Retinal pigment epithelial cell (primary cell): ENCODE measurements around the gene CUTA.
A peak's percentile ranks its signal among the peaks of the same experiment; 100 is the strongest.

Source experiments
- DNase-seq: peaks from one replicate; pipeline ENCODE4 v3.0.0-alpha.2; 2010; ENCODE audit warnings: low read depth
- H3K4me3 ChIP-seq: 2 replicates; pipeline ENCODE4 v1.5.1; 2011; ENCODE audit warnings: mild to moderate bottlenecking, low read length, control low read depth, moderate library complexity
- CTCF ChIP-seq: conservative IDR thresholded peaks from 2 replicates; pipeline ENCODE4 v1.5.1; 2011; ENCODE audit warnings: low read depth, low read length, control low read depth, inconsistent platforms

Gene CUTA

GRCh38 chr6:33431880-33432541 lies 14.1 kb upstream of the CUTA start:
- no peak for DNase-seq
- no peak for TF ChIP-seq CTCF
- peak overlapping the region; percentile 39 for H3K4me3 ChIP-seq

GRCh38 chr6:33430991-33431879 lies 13.3 kb upstream of the CUTA start:
- peak overlapping the region; percentile 39 for H3K4me3 ChIP-seq
- no peak for TF ChIP-seq CTCF
- peak; percentile 48 for DNase-seq

- DNase-seq = no peak
- no peak for TF ChIP-seq CTCF
- H3K4me3 ChIP-seq = no peak overlapping the region
These were observed 12.4 kb upstream of the CUTA start for GRCh38 chr6:33430334-33430733.

- no peak overlapping the region for H3K4me3 ChIP-seq
- DNase-seq = no peak
- TF ChIP-seq CTCF = no peak
These were observed 11.8 kb upstream of the CUTA start for GRCh38 chr6:33429750-33430052.

- DNase-seq = no peak
- TF ChIP-seq CTCF = no peak
- peak overlapping the region; percentile 50 for H3K4me3 ChIP-seq
These were observed 11.3 kb upstream of the CUTA start for GRCh38 chr6:33428966-33429749.

- DNase-seq = no peak
- peak overlapping the region; percentile 50 for H3K4me3 ChIP-seq
- peak; percentile 39 for TF ChIP-seq CTCF
These were observed 10.5 kb upstream of the CUTA start for GRCh38 chr6:33428224-33428965.
